Measurements from ENCODE around the gene SIRPB2. TPM values are rescaled to one million over a fixed set of nuclear protein-coding genes. Genes with fewer than 3 reads are reported as not detected.

The SIRPB2 gene
- total and polyA plus RNA-seq, 2 donors from 2014 or later = 0.86 to 8.2 TPM

DNA sequence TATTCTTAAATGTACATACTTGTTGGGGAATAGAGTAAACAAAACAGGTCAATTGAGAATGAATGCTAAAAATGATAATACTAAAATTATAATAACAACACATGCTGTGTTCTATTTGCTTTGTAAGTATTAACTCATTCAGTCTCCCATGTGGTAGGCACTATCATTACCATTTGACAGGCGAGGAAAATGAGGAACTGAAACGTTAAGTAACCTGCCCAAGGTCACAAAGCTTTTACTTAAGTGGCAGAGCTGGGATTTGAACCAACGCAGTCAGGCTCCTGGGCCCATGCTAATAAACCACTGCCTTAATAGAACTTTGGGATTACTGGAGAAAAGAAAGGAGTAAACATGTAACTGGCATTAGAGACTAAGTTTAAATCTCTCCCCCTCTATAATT, 28.4 kb downstream of the SIRPB2 start:
- intact Hi-C loops (cut with DNase I) = no loop called here
- TF ChIP-seq, protein P1, sequence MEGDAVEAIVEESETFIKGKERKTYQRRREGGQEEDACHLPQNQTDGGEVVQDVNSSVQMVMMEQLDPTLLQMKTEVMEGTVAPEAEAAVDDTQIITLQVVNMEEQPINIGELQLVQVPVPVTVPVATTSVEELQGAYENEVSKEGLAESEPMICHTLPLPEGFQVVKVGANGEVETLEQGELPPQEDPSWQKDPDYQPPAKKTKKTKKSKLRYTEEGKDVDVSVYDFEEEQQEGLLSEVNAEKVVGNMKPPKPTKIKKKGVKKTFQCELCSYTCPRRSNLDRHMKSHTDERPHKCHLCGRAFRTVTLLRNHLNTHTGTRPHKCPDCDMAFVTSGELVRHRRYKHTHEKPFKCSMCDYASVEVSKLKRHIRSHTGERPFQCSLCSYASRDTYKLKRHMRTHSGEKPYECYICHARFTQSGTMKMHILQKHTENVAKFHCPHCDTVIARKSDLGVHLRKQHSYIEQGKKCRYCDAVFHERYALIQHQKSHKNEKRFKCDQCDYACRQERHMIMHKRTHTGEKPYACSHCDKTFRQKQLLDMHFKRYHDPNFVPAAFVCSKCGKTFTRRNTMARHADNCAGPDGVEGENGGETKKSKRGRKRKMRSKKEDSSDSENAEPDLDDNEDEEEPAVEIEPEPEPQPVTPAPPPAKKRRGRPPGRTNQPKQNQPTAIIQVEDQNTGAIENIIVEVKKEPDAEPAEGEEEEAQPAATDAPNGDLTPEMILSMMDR (IDR thresholded peaks at IDR 0.05; ENCODE audit: borderline replicate concordance, extremely low read depth, insufficient read depth) = no peak
- FAIRE-seq = no peak

GRCh38 chr20:1462001-1462400, 29.2 kb downstream of the SIRPB2 start:
- FAIRE-seq (no peak), DNase-seq (no peak)
- Histone ChIP-seq H3K36me3 (ENCODE audit: control insufficient read depth in 2 of 3, insufficient read depth in 3 of 3, low read length in 3 of 3) (peaks cover 3 to 40% (median 23%) of the 10 kb centered on the region in 3 donors), H3K9ac (ENCODE audit: low read length in 3 of 3) (no peak overlapping the region), H3K27me3 (ENCODE audit: control insufficient read depth, insufficient read depth, low read length) (no peaks in the 10 kb centered on the region), H3K27ac (ENCODE audit: low read depth in 2 of 2, low read length in 2 of 2) (no peak overlapping the region), H3K9me3 (ENCODE audit: control insufficient read depth in 2 of 3, insufficient read depth in 1 of 3, low read length in 3 of 3) (no peaks in the 10 kb centered on the region), H3K4me1 (ENCODE audit: control insufficient read depth in 2 of 3, insufficient read depth in 2 of 3, low read depth in 1 of 3, low read length in 3 of 3) (peaks cover 3 to 14% (median 9%) of the 10 kb centered on the region in 3 donors), H3K4me3 (ENCODE audit: low read length in 3 of 3) (no peak overlapping the region)
- TF ChIP-seq, protein P1 (IDR thresholded peaks at IDR 0.05; ENCODE audit: borderline replicate concordance, extremely low read depth, insufficient read depth) = no peak
- intact Hi-C loops (cut with DNase I) = no loop called here

More for the DNA sequence above, 28.4 kb downstream of the SIRPB2 start:
- no peak for DNase-seq
- Histone ChIP-seq H3K36me3 (ENCODE audit: control insufficient read depth in 2 of 3, insufficient read depth in 3 of 3, low read length in 3 of 3) (peaks cover 0 to 34% (median 20%) of the 10 kb centered on the region in 3 donors), H3K9me3 (ENCODE audit: control insufficient read depth in 2 of 3, insufficient read depth in 1 of 3, low read length in 3 of 3) (no peaks in the 10 kb centered on the region), H3K9ac (ENCODE audit: low read length in 3 of 3) (no peak overlapping the region), H3K27me3 (ENCODE audit: control insufficient read depth, insufficient read depth, low read length) (no peaks in the 10 kb centered on the region), H3K4me3 (ENCODE audit: low read length in 3 of 3) (no peak overlapping the region), H3K27ac (ENCODE audit: low read depth in 2 of 2, low read length in 2 of 2) (no peak overlapping the region), H3K4me1 (ENCODE audit: control insufficient read depth in 2 of 3, insufficient read depth in 2 of 3, low read depth in 1 of 3, low read length in 3 of 3) (peaks cover 3 to 19% (median 14%) of the 10 kb centered on the region in 3 donors)

DNA sequence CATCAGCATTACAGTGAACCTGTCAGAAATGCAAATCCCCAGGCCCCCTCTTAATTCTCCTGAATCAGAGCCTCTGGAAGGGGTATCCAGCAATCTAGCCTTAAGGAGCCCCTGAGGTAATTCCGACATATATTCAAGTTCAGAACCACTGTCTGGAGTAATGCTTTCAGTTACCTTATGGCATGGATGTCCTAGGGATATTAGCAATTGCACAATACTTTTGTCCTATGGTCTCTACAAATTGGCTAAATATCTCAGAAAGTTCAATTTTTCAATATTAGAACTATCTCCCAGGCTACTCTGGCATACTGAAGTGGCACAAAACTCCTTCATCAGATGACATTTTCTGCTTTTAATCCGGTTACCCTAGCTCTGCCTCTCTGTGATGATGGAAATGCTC, 30.9 kb downstream of the SIRPB2 start:
- Histone ChIP-seq H3K9me3 (ENCODE audit: control insufficient read depth in 2 of 3, insufficient read depth in 1 of 3, low read length in 3 of 3) (no peaks in the 10 kb centered on the region), H3K27me3 (ENCODE audit: control insufficient read depth, insufficient read depth, low read length) (no peaks in the 10 kb centered on the region), H3K9ac (ENCODE audit: low read length in 3 of 3) (no peak overlapping the region), H3K4me3 (ENCODE audit: low read length in 3 of 3) (no peak overlapping the region), H3K4me1 (ENCODE audit: control insufficient read depth in 2 of 3, insufficient read depth in 2 of 3, low read depth in 1 of 3, low read length in 3 of 3) (peaks cover 0 to 7% (median 3%) of the 10 kb centered on the region in 3 donors), H3K36me3 (ENCODE audit: control insufficient read depth in 2 of 3, insufficient read depth in 3 of 3, low read length in 3 of 3) (peaks cover 5 to 51% (median 27%) of the 10 kb centered on the region in 3 donors), H3K27ac (ENCODE audit: low read depth in 2 of 2, low read length in 2 of 2) (no peak overlapping the region)
- intact Hi-C loops (cut with DNase I) = no loop called here
- TF ChIP-seq, protein P1 (IDR thresholded peaks at IDR 0.05; ENCODE audit: borderline replicate concordance, extremely low read depth, insufficient read depth) = no peak
- FAIRE-seq = no peak
- no peak for DNase-seq

GRCh38 chr20:1457992-1458391, 33.2 kb downstream of the SIRPB2 start:
- DNase-seq = no peak
- H3K4me1 ChIP-seq (ENCODE audit: control insufficient read depth in 2 of 3, insufficient read depth in 2 of 3, low read depth in 1 of 3, low read length in 3 of 3) = no peaks in the 10 kb centered on the region
- FAIRE-seq = no peak
- H3K27ac ChIP-seq (ENCODE audit: low read depth in 2 of 2, low read length in 2 of 2) = no peak overlapping the region
- intact Hi-C loops (cut with DNase I) = no loop called here
- no peak overlapping the region for H3K4me3 ChIP-seq (ENCODE audit: low read length in 3 of 3)
- no peaks in the 10 kb centered on the region for H3K9me3 ChIP-seq (ENCODE audit: control insufficient read depth in 2 of 3, insufficient read depth in 1 of 3, low read length in 3 of 3)
- H3K36me3 ChIP-seq (ENCODE audit: control insufficient read depth in 2 of 3, insufficient read depth in 3 of 3, low read length in 3 of 3) = peaks cover 17 to 64% (median 40%) of the 10 kb centered on the region in 3 donors
- TF ChIP-seq, protein P1 (IDR thresholded peaks at IDR 0.05; ENCODE audit: borderline replicate concordance, extremely low read depth, insufficient read depth) = no peak
- no peaks in the 10 kb centered on the region for H3K27me3 ChIP-seq (ENCODE audit: control insufficient read depth, insufficient read depth, low read length)
- no peak overlapping the region for H3K9ac ChIP-seq (ENCODE audit: low read length in 3 of 3)

All from kidney (tissue), 14 donors.